Nucleus accumbens (tissue), 56 donors: ENCODE measurements around the gene ZNF79.

Source experiments
- DNase-seq, 56 donors: peaks; one replicate each; lab custom pipeline; 2025; lab: John Stamatoyannopoulos, UW

Gene ZNF79

DNA sequence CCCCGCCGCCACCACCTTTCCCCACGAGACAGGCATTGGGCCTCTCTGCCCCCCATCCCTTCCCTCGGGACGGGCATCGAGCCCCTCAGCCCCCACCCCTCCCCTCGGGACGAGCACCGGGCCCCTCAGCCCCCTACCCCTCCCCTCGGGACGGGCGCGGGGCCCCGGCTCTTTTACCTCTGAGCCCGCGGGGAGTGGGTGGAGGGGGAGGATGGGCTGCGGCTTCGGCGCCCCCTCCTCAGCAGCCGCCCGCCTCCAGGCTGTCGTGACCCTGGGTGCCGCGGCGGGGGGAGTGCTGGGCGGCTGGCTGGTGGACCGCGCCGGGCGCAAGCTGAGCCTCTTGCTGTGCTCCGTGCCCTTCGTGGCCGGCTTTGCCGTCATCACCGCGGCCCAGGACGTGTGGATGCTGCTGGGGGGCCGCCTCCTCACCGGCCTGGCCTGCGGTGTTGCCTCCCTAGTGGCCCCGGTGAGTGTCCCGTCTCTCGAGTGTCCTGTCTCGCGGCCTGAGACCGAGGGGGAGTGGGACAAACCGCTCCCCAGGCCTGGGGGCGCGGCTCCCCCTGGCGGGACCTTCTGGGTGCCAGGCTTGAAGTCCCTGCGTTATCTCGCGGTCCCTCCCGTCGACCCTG lies 26.4 kb upstream of the ZNF79 start:
- peak in 15 of 56 donors; percentile 10 to 64 (median 30) for DNase-seq

- DNase-seq = no peak
Measured at GRCh38 chr9:127398275-127398647, 25.9 kb upstream of the ZNF79 start.

DNA sequence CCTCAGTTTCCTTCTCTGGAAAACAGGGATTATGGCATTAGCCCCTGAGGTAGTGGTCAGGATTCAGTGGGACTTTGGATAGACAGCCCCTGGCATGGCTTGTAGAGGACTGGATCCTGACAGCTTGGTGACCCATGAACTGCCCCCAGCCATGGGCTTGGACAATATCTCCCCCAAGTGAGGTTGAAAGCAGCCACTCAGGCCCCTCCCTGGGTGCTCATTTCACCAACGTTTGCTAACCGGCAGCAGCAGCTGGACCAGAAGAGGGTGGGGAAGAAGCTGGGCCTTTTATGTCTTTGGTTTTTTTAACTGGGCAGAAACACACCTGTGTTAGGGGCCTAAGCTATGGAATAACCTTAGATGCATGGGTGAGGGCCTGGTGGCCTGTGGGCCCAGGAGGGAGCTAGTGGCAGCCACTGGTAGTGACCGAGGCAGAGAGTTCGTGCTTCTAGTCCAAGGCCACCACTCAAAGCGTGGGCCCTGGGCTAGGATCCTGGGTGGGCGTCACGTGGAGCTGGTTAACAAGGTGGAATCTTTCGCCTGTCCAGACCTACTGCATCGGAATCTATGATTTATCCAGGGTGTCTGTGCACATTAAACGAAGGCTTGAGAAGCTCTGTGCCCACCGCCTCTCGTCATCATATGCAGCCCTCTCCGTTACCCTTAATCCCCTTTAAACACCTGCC lies 25.3 kb upstream of the ZNF79 start:
- DNase-seq = no peak

DNA sequence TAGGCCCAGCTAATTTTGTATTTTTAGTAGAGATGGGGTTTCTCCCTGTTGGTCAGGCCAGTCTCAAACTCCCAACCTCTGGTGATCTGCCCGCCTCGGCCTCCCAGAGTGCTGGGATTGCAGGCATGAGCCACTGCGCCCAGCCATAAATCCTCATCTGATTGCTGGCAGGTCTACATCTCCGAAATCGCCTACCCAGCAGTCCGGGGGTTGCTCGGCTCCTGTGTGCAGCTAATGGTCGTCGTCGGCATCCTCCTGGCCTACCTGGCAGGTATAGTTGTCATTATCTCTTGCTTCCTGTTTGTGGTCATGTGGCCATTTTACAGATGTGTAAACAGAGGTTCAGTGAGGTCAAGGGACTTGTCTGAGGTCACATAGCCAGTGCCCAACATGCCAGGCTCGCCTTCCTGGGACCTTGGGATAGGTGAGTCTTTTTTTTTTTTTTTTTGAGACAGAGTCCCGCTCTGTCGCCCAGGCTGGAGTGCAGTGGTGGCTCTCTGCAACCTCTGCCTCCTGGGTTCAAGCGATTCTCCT lies 24.4 kb upstream of the ZNF79 start:
- no peak for DNase-seq

DNA sequence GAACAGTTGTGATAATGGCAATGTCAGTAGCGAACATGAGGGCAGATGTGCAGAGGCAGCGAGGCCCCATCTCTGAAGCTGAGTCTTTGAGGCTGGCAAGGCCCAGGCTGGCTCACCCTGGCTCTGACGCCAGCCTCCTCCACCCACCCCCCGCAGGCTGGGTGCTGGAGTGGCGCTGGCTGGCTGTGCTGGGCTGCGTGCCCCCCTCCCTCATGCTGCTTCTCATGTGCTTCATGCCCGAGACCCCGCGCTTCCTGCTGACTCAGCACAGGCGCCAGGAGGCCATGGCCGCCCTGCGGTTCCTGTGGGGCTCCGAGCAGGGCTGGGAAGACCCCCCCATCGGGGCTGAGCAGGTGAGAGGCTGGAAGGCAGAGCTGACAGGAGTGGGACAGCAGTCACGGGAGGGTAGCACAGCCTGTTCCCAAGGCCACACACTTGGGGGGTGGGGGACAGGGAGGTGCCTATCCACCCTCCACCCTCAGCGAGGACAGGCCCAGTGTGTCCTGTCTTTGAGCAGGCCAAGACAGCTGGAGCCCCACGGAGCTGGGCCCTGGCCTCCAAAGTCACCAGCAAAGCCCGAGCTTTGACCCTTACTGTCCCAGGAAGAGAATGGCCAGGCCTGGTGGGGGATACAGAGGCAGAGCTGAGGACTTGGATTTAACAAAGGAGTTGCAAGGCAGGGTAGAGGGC lies 21.6 kb upstream of the ZNF79 start:
- DNase-seq = peak in 18 of 56 donors; percentile 9 to 70 (median 46)

GRCh38 chr9:127403507-127404192 lies 20.5 kb upstream of the ZNF79 start:
- DNase-seq = no peak

DNA sequence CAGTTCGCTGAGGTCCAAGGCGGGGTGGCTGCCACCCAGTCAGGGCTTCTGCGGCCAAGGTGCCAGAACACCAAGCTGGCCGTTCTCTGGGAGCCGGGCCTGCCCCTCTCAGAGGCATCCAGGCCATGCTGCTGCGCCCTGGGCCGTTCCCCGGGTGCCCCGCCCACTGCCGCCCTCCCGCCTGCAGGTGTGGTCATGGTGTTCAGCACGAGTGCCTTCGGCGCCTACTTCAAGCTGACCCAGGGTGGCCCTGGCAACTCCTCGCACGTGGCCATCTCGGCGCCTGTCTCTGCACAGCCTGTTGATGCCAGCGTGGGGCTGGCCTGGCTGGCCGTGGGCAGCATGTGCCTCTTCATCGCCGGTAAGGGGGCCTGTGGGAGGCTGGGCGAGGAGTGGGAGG lies 19.6 kb upstream of the ZNF79 start:
- DNase-seq = no peak

DNA sequence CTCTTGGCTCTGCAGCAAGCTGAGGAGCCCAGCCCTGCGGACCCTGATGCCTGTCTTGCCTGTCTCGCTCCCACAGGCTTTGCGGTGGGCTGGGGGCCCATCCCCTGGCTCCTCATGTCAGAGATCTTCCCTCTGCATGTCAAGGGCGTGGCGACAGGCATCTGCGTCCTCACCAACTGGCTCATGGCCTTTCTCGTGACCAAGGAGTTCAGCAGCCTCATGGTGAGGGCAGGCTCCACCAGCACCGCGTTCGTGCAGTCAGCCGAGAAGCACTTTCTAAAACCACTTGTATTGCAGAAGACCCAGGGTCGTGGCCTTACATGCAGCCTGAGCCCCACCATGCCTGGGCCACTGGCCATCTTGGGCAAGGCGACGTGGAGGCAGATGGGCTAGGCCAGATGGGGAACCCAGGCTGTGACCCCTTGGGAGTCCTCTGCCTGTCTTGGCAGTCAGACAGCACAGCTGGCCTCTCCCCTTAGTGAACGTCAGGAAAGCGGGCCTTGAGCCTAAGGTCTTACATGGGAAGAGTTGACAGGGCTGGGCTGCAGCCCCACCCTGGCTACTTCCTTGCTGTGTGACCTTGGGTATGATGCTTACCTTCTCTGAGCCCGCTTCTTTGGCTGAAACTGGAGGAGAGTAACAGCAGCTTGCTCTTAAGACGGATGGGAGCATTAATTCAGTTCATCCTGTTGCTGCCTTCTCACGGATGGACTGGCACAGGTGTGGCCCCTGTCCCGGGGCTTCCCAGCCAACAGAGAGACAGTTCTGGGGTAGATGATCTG lies 18.6 kb upstream of the ZNF79 start:
- DNase-seq = no peak

DNA sequence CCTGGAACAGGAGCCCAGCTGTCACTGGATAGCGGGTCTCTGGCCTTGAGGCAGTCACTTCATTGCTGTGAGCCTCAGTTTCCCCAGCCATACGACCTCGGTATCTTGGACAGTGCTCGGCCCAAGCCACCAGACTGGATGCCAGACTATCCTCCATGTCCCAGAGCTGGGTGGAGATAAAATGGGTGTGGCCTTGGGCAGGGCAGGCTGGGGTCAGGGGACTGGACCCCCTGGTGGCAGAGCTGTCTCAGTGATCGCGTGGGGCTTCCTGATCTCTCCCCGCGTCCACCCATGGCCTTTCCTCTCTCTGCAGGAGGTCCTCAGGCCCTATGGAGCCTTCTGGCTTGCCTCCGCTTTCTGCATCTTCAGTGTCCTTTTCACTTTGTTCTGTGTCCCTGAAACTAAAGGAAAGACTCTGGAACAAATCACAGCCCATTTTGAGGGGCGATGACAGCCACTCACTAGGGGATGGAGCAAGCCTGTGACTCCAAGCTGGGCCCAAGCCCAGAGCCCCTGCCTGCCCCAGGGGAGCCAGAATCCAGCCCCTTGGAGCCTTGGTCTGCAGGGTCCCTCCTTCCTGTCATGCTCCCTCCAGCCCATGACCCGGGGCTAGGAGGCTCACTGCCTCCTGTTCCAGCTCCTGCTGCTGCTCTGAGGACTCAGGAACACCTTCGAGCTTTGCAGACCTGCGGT lies 17.2 kb upstream of the ZNF79 start:
- no peak for DNase-seq

GRCh38 chr9:127407492-127407843 lies 16.7 kb upstream of the ZNF79 start:
- no peak for DNase-seq

- DNase-seq = no peak
Measured at GRCh38 chr9:127411122-127411521, 13.1 kb upstream of the ZNF79 start.

GRCh38 chr9:127415141-127415540 lies 9.0 kb upstream of the ZNF79 start:
- DNase-seq = no peak

DNA sequence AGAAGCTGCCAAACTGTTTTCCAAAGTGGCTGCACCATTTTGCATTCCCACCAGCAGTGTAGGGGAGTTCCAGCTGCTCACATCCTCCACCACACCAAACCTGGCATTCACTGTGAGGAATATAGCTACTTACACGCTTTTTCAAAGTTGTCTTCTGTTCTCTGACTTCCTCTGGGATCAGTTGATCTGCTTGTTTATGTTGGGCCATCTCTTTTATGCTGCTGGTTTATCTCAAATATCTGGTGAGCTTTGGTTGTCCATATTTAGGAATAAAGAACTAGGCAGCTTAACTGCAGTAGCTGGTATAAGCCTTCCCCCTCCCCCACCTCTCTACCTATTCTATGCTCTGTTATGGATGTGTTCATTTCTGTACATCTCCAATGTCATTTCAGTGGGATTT lies 8.5 kb upstream of the ZNF79 start:
- no peak for DNase-seq

DNA sequence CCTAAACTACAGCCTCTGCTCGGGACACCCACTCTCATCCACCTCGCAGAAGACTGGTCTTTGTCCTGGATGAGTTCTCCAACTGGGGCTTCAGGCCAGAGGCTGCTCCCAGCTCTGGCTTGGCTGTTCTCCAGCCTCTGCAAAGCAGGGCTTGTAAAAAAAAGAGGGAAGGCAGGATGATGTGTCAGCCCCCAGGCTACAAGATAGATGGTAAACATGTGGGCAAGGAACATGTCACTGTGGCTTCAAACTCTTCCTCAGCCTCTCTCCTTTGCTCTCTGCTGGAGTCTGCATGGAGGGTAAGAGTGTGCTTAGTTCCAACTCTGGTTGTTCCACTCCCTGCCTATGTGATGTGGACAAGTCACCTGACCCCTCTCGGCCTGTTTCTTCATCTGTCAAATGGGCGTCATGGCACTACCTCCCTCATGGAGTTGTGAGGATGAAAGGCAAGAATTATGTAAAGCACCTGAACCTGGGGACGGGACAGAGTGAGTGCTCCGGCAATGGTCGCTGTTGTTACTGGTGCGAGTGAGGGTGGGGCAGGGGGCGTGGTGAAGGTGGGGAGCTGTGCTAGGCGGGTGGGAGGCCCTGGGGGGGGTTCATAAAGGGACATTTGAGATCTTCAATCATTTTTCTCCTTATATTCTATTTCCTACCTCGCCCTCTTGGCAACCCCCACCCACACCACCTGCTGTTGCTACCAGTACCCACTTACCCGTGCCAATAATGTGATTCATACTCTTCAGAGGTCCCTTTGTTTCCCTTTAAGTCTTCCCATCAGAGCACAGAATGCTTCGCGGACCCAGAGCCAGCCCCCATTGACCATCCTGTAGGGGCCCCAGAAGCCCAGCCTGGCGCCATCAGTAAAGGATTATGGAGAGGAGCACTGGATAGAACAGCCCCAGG lies 6.8 kb upstream of the ZNF79 start:
- DNase-seq = peak in 11 of 56 donors; percentile 10 to 51 (median 29)

- peak in 2 of 56 donors; percentile 5 to 16 for DNase-seq
Measured at GRCh38 chr9:127418037-127418471, 6.1 kb upstream of the ZNF79 start.

DNA sequence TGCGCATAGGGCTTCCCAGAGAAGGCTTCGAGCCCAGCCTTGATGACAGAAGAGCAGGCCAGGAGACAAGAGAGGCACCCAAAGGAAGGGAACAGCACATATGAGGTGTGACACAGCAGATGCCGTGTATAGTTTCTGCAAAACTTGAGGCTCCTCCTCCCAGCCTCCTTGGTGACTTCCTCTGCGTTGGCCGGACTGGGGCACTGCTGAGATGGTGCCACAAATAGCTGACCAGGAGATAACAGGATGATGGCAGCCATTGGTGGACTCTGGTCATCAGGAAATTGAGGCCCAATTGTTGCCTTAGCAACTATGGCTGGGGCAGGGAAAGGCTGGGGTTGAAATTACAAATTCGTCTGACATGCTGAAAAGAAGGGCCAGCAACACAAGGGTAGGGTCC lies 4.8 kb upstream of the ZNF79 start:
- DNase-seq = no peak

DNA sequence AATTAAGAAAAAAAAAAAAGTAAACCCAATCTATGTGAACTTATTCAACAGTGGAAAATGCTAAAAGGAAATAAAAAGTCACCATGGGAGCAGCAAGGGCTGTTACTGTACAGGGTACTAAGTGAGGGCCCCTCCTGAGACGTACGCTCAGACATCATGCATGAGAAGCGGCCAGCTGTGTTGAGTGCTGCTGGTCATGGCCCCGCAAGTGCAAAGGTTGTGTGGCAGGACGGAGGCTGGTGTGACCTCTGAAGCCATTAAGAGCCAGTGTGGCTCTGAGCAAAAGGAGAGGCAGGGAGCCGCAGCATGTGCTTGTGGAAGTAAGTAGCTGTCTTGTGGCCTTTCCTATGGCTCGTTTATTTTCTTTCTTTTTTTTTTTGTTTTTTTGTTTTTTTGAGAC lies 3.1 kb upstream of the ZNF79 start:
- no peak for DNase-seq

GRCh38 chr9:127422133-127422782 lies 1.9 kb upstream of the ZNF79 start:
- DNase-seq = no peak
